DMS 273 treated with DMSO at 0.1 percent for 48 hours (cell line): ENCODE results near the gene EPSTI1.
"Not testable (repeated sequence)": the region's sequence is repeated elsewhere in the genome, so short reads cannot be mapped to it uniquely, and the experiment has no call there.

ENCODE experiments used
- DNase-seq: peaks from one replicate; lab custom pipeline; 2025; lab: John Stamatoyannopoulos, UW

EPSTI1 gene, protein sequence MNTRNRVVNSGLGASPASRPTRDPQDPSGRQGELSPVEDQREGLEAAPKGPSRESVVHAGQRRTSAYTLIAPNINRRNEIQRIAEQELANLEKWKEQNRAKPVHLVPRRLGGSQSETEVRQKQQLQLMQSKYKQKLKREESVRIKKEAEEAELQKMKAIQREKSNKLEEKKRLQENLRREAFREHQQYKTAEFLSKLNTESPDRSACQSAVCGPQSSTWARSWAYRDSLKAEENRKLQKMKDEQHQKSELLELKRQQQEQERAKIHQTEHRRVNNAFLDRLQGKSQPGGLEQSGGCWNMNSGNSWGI

DNA sequence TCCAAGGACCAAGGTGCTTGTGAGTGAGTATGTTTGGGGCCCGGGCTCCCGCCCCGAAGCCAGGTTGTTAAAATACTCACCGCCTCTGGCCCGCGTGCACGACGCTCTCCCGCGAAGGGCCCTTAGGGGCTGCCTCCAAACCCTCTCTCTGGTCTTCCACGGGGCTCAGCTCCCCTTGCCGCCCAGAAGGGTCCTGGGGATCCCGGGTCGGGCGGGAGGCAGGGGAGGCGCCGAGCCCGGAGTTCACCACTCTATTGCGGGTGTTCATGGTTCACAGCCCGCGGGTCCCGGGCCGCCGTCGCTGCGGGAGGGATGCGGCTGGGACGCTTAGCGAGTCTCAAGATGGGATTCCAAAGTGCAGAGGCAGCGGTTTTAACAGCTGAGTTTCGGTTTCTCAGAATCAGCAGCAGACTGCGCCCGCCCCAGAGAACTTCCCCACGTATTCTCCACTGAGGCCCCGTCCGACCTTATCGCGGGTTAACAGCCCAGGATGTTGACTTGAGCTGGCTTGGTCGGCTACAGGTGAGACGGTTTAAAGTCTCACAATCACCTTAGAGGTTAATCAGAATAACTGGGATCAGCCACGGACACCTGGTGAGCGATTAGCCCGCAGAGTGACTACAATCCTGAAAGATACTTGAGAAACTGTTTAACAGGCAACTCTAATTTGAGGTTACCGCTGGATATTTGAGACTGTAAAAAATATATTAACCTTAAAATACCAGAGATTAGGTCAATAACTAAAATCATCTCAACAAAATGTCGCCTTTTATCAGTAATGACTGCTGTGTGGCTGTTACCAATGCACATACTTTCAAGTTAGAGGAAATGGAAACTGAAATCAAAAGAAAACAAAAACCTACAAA lies at the start of gene EPSTI1:
Gene EPSTI1, minus strand, starts transcription at position 344 of the 866 bp plus-strand sequence. Its CDS starts 76 bp downstream, at position 268.
- no peak for DNase-seq

DNA sequence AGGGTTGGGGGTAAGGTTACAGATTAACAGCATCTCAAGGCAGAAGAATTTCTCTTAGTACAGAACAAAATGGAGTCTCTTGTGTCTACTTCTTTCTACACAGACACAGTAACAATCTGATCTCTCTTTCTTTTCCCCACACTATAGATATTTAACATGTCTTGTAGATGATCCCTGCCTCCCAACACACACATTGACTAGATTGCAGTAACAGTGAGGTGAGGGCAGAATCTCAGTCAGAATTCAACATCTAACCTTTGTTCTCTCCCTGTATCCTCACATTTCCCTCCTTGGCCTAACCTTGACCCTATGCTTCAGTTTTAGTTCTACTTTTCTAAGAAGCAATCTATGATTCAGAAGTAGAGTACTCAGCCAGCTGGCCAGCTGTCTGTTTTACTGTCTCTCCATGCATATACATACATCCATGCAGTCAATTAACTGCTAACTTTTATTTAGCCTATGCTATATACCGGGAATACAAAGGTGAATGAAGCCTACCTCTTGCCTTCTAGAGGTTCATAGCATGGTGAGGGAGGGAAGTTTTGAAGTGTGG lies 49.4 kb upstream of the EPSTI1 start:
- DNase-seq = no peak

DNA sequence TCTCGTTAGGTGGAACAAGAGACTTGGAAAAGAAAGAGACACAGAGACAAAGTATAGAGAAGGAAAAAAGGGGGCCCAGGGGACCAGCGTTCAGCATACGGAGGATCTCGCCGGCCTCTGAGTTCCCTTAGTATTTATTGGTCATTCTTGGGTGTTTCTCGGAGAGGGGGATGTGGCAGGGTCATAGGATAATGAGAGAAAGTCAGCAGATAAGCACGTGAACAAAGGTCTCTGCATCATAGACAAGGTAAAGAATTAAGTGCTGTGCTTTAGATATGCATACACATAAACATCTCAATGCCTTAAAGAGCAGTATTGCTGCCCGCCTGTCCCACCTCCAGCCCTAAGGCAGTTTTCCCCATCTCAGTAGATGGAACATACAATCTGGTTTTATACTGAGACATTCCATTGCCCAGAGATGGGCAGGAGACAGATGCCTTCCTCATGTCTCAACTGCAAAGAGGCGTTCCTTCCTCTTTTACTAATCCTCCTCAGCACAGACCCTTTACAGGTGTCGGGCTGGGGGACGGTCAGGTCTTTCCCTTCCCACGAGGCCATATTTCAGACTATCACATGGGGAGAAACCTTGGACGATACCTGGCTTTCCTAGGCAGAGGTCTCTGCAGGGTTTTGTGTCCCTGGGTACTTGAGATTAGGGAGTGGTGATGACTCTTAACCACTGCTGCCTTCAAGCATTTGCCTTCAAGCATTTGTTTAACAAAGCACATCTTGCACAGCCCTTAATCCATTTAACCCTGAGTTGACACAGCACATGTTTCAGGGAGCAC lies 48.7 kb upstream of the EPSTI1 start:
- DNase-seq = not testable (repeated sequence)

DNA sequence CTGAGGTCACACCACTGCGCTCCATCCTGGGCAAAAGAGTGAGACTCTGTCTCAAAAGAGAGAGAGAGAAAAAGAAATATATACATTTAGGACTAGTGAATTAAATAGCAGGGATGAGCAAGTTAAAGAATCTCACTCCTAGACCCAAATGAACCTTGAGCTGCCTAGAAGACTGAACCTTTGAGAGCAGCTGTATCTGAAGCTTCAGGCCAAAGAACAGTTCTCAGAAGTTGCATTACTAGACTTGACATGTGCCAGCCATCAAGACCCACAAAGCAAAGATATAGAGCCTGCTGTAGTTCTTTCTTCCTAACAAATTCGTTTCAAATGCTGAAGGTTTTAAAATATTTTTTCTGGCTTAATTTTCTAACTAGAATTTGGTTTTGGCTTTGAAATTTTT lies 47.9 kb upstream of the EPSTI1 start:
- DNase-seq = no peak

DNA sequence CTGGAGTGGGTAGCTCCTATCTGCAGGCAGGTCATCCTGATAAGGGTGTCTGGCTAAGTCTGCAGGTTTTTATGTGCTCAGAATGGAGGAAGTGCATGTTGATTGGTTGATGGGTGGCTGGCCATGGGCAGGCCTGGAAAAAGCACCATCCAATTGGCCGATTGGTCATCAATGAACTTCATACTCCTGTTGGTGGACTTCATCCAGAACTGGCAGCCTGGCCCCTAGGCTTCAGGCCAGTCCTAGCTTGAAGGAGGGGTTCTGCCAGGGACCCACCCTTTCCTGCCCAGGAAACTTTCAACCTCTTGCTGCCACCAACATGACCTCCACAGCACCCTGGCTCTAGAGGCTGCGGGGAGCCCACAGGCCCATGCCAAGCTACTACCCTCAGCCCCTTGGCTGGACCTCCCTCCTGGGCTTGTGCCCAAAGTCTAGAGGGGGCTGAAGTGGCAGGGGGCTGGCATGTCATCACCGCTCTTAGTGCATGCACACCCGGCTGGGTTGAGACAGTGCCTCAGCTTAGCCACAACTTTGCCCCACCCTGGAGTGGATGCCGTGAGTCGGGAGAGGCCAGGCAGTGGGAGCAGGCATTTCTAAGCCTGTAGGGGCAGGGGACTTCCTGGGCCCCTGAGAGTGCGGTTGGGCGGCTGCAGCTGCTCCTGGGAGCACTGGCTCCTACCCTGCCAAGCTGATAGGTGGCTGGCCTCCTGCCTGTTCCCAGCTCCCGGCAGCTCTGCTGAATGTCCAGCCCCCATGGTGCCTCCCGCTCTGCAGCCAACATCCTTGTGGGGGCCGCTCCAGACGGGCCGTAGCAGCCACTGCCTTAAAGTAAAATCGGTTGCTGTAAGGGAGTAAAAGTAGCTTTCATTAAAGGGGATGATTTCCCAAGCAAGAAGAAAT lies 44.6 kb upstream of the EPSTI1 start:
- DNase-seq = no peak

DNA sequence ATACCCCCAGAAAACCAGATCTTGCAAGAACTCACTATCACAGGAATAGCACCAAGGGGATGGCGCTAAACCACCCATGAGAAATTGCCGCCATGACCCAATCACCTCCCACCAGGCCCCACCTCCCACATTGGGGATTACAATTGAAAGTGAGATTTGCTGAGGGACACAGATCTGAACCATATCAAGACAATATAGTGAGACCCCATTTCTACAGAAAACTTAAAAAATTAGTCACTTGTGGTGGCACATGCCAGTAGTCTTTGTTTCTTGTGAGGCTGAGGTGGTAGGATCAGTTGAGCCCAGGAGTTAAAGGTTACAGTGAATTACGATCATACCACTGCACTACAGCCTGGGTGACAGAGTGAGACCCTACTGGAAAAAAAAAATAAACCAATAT lies 41.0 kb upstream of the EPSTI1 start:
- no peak for DNase-seq

DNA sequence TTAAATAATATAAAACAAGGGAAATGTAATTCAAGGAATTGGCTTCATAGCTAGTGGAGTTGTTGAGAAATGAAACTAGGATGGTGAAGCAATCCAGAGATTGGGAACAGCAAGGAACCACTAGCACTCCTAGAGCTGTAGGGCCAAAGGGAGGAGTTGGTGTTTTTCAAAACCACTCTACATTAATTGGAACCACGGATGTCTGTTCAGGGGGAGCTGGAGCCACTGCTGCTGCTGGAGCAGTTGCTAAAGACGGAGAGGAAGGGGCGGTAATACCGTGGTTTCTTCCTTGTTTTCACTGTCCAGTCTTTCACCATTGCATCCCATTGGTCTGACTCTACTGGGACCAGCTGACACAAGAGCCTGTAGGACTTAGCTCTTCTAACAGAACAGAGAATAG lies 39.8 kb upstream of the EPSTI1 start:
- no peak for DNase-seq

DNA sequence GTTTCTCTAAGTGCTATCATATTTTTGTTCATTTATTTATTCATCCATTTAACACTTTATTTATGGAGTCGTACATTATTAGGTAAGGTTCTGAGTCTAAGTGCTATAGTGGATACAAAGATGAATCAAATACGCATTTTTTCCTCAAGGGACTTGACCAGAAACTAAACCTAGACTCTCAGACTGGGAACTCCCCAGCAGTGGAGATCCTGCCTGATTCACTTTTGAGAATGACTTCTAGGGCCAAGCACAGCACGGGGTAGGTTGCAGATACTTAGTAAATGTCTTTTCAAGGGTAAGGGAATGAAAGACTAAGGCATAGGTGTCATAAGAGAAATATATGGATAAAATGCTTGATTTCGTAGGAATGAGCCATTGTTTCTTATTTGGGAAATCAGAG lies 38.5 kb upstream of the EPSTI1 start:
- no peak for DNase-seq

DNA sequence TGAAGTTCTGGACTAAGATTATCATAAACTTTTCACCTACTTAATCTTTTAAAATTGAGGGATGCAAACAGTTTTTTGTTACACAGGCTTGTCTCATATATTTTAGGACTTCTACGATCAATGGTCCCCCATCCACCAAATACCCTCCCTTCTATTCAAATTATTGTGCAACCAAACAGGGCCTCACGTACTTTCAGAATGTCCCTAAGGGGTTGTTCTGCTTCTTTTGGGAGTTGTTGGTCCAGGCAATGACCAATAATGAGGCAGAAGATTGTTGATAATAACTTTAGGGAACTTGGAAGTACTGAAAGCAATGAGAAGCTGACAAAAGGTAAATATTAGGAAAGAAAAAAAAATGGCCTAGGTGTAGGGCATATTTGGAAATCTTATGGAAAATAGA lies 34.2 kb upstream of the EPSTI1 start:
- no peak for DNase-seq

DNA sequence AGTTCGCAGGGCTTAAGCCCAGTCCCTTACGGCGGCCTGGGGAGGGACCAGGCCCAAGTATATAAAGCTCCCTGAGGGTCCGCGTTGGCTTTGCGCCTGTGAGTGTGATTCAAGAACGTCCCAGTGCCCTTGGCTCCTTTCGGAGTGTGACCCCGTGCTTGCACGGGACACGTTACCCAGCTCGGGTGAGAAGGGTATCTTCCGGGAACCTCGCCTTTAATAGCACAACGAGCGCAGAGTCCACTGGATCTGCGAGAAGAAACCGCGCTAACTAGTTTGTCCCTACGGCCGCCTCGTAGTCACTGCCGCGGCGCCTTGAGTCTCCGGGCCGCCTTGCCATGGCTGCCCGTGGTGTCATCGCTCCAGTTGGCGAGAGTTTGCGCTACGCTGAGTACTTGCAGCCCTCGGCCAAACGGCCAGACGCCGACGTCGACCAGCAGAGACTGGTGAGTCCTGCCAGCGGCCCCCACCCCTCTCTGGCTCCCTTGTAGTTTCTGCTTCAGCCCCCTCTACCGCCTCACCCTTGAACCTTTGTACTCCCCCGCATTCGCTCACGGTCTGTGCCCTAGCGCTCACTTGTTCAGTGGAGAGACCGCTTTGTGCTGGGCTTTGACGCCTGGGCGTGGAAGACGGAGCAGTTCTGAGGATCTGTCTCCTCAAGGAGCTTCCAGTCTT lies 31.4 kb upstream of the EPSTI1 start, which contains the start of gene DNAJC15:
Gene DNAJC15, plus strand, starts transcription at position 298 of the 675 bp plus-strand sequence. Its CDS starts 41 bp downstream, at position 339.
- no peak for DNase-seq

DNA sequence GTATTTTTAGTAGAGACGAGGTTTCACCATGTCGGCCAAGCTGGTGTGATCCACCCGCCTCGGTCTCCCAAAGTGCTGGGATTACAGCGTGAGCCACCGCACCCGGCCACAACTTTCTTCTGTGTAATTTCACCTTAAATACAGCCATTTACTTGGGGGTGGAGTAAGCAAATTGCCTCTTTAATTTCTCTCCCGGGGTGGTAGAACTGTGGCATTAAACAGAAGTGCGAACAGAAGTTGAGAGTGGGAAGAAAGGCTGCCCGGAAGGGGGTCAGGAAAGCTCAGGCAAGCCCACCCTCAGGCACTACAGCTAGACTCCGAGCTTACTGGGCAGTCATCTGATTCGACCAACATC lies 30.9 kb upstream of the EPSTI1 start:
- DNase-seq = no peak

DNA sequence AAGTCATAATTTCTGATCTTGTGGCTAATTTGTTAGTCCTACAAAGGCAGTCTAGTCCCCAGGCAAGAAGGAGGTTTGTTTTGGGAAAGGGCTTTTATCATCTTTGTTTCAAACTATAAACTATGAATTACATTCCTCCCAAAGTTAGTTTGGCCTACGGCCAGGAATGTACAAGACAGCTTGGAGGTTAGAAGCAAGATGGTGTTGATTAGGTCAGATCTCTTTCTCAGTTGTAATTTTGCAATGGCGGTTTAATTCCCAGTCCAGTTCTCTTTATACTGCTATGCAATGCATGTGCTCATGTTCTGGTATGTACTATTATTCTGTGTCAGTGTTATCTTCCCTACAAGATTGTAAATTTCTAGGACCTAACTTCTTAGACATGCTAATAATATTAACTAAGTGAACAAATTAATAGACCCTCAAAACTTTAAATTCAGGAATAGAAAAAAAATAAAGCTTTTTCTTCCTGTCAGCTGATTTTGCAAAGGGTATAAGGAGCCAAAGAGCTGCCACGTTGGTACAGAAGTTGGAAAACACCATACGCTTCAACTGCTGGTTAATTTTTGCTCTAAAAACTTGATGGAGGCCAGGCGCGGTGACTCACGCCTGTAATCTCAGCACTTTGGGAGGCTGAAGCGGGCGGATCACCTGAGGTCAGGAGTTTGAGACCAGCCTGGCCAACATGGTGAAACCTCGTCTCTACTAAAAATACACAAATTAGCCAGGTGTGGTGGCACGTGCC lies 30.1 kb upstream of the EPSTI1 start:
- no peak for DNase-seq

DNA sequence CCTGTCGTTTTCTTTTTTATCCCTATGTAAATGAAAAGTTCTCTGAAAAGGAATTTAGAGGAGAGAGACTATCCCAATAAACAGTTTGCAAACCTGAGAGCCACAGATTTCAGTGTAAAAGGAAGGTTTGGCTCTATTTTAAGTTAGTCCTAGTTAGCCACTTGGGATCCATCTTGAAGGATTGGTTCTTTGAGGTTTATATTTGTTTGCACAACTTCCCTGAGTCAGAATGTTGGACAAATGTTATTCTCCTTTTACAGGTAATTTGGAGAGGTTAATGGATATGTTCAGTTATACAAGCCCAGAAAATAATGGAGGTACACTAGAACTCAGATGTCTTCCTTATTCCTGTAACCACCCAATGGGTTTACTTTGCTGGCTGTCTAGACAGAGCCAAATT lies 28.8 kb upstream of the EPSTI1 start:
- no peak for DNase-seq

DNA sequence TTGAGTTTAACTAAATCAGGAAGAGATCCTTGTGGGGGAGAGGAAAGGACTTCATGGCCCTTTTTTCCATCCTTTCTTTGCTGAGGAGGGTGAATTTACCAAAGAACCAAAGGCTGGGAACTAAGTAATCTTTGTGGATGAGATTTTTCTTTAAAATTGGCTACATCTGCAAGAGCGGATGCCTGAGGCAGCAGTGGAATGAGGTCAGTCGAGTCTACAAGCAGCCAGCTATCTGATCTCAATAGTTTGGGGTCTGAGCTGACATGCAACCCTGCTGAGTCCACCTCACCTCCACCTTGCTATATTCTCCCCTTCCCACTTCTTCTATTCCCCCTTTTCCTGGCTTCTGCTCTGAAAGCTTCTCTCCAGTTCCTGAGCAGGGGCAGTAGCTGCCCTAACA lies 27.8 kb upstream of the EPSTI1 start:
- no peak for DNase-seq

DNA sequence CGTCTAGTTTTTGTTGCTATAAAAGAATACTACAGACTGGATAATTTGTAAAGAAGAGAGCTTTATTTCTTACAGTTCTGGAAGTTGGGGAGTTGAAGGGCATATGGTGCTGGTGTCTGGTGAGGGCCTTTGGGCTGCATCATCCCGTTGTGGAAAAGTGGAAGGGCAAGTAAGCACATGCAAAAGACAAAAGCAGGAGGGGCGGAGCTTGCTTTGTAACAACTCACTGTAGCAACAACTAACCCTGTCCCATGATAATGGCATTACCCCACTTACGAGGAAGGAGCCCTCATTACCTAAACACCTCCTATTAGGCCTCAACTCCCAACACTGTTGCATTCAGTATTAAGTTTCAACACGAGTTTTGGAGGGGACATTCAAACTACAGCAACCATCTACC lies 24.2 kb upstream of the EPSTI1 start:
- DNase-seq = no peak

DNA sequence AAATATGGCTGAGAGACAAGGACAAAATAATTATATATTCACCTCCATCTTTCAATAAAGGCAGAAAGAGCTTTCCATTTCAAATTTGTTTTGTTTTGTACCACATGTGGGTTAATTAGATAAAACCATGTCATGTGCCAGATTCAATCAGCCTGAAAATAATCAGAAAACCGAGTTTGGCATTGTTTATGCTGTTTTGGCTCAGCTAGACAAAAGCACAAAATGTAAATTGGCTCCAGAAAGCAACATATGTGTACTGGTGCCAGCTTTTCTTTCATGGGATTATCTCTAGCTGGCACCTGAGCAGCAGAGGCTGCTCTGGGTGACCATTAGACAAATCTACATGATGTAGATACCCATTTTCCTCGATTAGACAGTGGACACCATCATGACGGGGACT lies 22.1 kb upstream of the EPSTI1 start:
- no peak for DNase-seq

DNA sequence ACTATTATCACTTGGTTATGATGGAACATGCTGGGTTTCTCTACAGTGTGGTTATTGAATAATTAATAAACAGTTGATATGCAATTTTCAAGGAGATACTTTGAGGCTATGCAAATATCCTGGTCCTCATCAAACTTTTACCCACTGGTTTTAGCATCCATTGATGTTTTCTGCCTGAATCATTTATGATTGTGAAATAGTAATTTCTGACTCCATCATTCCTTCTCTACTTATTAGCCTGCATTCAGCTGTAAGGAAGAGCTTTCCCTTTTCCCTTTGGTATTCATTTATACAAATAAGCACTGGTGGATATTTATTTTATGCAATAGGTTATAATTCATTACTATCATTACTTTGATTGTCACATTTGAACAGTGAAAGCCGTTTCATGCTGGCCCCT lies 17.5 kb upstream of the EPSTI1 start:
- no peak for DNase-seq

DNA sequence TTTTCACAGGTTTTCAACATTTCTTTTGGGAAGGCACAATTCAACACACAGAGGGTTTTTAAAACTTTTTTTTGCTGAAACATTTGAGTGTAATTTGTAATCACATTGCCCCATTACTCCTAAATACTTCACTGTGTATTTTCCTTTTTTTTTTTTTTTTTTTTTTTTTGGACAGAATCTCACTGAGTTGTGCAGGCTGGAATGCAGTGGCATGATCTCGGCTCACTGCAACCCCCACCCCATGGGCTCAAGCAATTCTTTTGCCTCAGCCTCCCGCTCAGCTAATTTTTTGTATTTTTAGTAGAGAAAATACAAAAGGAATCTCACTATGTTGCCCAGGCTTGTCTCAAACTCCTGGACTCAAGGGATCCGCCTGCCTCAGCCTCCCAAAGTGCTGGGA lies 16.6 kb upstream of the EPSTI1 start:
- DNase-seq = no peak

DNA sequence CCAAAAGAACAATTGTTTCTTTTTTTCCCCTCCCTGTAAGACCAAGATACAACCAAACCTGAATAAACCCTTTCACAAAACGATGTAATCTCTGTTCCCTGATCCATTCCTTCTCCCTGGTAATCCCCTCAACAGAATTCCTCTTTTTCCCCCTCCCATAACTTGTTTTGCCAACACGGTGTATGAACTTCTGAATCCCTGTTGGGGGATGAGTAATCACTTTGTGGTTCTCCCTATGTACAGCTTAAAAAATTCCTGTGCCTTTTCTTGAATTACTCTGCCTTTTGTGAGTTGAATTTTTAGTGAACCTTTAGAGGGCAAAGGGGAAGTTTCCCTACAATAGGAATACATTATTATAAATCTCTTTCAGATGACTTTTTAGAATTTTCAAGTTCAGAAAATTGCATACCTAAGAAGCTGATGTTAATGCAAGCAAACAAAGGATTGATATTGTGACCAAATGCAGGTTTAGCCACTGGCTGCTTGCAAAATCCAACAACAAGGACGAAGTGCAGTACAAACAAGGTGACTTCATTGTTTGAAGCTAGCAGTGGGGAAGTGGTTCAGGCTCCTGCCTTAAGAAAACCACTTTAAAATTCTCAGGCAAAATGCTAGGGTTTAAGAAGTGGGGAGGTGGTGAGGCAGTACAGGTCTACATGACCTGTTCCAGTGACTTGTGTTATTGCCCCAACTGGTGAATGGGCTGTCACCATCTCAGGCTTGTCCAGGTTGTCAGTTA lies 15.0 kb upstream of the EPSTI1 start:
- DNase-seq = no peak
